GM23338 (cell line): ENCODE data around the gene OTOA. TPM values are rescaled to one million over a fixed set of nuclear protein-coding genes. Genes with fewer than 3 reads are reported as not detected.
A peak's percentile ranks its signal among the peaks of the same experiment; 100 is the strongest.

Experiments used
- ATAC-seq: fragments of 200-7000 bp; cut with Tn5 transposase; 3 replicates; pipeline ENCODE4 v1.9.1; 2020
- DNase-seq: peaks from one replicate; pipeline ENCODE4 v3.0.0-alpha.2; 2015; ENCODE audit warnings: low spot score
- H2AFZ ChIP-seq: fragments of 200-600 bp; sonication (generic); 2 replicates; pipeline ENCODE4 v1.8.0; 2016; ENCODE audit warnings: antibody characterized with exemption, mild to moderate bottlenecking, moderate library complexity
- H3F3A ChIP-seq: fragments of 200-600 bp; sonication (generic); replicated peaks from 2 replicates; pipeline ENCODE4 v1.8.0; 2017; ENCODE audit warnings: antibody characterized with exemption, mixed run types, low read depth
- H3K27ac ChIP-seq: fragments of 200-600 bp; sonication (generic); 2 replicates; pipeline ENCODE4 v1.6.1; 2016; ENCODE audit warnings: low read depth
- H3K27me3 ChIP-seq: fragments of 200-600 bp; sonication (generic); 2 replicates; pipeline ENCODE4 v1.8.0; 2016; ENCODE audit warnings: mild to moderate bottlenecking, mixed run types, moderate library complexity; ENCODE audit not compliant: insufficient read depth
- H3K36me3 ChIP-seq: fragments of 200-600 bp; sonication (generic); 2 replicates; pipeline ENCODE4 v1.8.0; 2016; ENCODE audit warnings: mild to moderate bottlenecking; ENCODE audit not compliant: insufficient read depth
- H3K4me1 ChIP-seq: fragments of 200-600 bp; sonication (generic); 2 replicates; pipeline ENCODE4 v1.8.0; 2016; ENCODE audit warnings: mild to moderate bottlenecking, moderate library complexity; ENCODE audit not compliant: insufficient read depth
- H3K4me2 ChIP-seq: fragments of 200-600 bp; sonication (generic); 2 replicates; pipeline ENCODE4 v1.7.1; 2017; ENCODE audit warnings: mixed run types
- H3K4me3 ChIP-seq: fragments of 200-600 bp; sonication (generic); 2 replicates; pipeline ENCODE4 v1.6.1; 2016; ENCODE audit warnings: mixed run types
- H3K79me2 ChIP-seq: fragments of 200-600 bp; sonication (generic); replicated peaks from 2 replicates; pipeline ENCODE4 v1.8.0; 2017; ENCODE audit warnings: mild to moderate bottlenecking; ENCODE audit not compliant: insufficient read depth
- H3K9me2 ChIP-seq: fragments of 200-600 bp; sonication (generic); 2 replicates; pipeline ENCODE4 v1.8.0; 2017; ENCODE audit not compliant: insufficient read depth
- H4K20me1 ChIP-seq: fragments of 200-600 bp; sonication (generic); replicated peaks from 2 replicates; pipeline ENCODE4 v1.8.0; 2017; ENCODE audit warnings: mild to moderate bottlenecking; ENCODE audit not compliant: insufficient read depth
- H3K27ac Mint-ChIP-seq: 2 replicates; pipeline ENCODE4 v1.8.0; 2020; ENCODE audit warnings: inconsistent platforms, mild to moderate bottlenecking, moderate library complexity, mixed read lengths
- H3K27me3 Mint-ChIP-seq: 3 replicates; pipeline ENCODE4 v1.8.0; 2022; ENCODE audit warnings: low read depth, mild to moderate bottlenecking, moderate library complexity, mixed read lengths, inconsistent platforms; ENCODE audit not compliant: insufficient read depth, poor library complexity
- H3K36me3 Mint-ChIP-seq: 3 replicates; pipeline ENCODE4 v1.8.0; 2021; ENCODE audit warnings: low read depth, mild to moderate bottlenecking, inconsistent platforms, moderate library complexity, mixed read lengths
- H3K4me1 Mint-ChIP-seq: 3 replicates; pipeline ENCODE4 v1.8.0; 2020; ENCODE audit warnings: mild to moderate bottlenecking, inconsistent platforms, mixed read lengths
- H3K4me3 Mint-ChIP-seq: 3 replicates; pipeline ENCODE4 v1.8.0; 2021; ENCODE audit warnings: moderate library complexity, mild to moderate bottlenecking, inconsistent platforms, mixed read lengths
- H3K9me3 Mint-ChIP-seq: 3 replicates; pipeline ENCODE4 v1.8.0; 2020; ENCODE audit warnings: moderate library complexity, mild to moderate bottlenecking, inconsistent platforms, mixed read lengths
- CREB1 ChIP-seq: fragments of 250-450 bp; sonication (Bioruptor Pico); IDR thresholded peaks from 2 replicates; pipeline ENCODE4 v1.5.0; 2020; ENCODE audit warnings: low read depth, mild to moderate bottlenecking, moderate library complexity
- EZH2 ChIP-seq: fragments of 200-600 bp; sonication (generic); IDR thresholded peaks from one replicate; pipeline ENCODE4 v1.8.0; 2017; ENCODE audit warnings: antibody characterized with exemption, mild to moderate bottlenecking, low read depth; ENCODE audit not compliant: unreplicated experiment
- EZH2phosphoT487 ChIP-seq: fragments of 200-600 bp; sonication (generic); IDR thresholded peaks from one replicate; pipeline ENCODE4 v1.8.1; 2018; ENCODE audit warnings: antibody characterized with exemption; ENCODE audit not compliant: unreplicated experiment
- JUNB ChIP-seq: IDR thresholded peaks from one replicate; pipeline ENCODE4 v1.6.1; 2016; ENCODE audit warnings: antibody characterized with exemption; ENCODE audit not compliant: unreplicated experiment
- NANOG ChIP-seq: IDR thresholded peaks from 2 replicates; pipeline ENCODE4 v1.6.1; 2016; ENCODE audit warnings: antibody characterized with exemption, borderline replicate concordance
- POLR2AphosphoS5 ChIP-seq: IDR thresholded peaks from 2 replicates; pipeline ENCODE4 v1.6.1; 2016; ENCODE audit warnings: antibody characterized with exemption, low read depth
- STAT1 ChIP-seq: IDR thresholded peaks from one replicate; pipeline ENCODE4 v1.6.1; 2016; ENCODE audit warnings: antibody characterized with exemption; ENCODE audit not compliant: unreplicated experiment
- ZNF114 ChIP-seq: fragments of 250-450 bp; sonication (Bioruptor Pico); IDR thresholded peaks from 2 replicates; pipeline ENCODE4 v1.5.0; 2020; ENCODE audit warnings: mild to moderate bottlenecking, moderate library complexity
- ZNF331 ChIP-seq: fragments of 250-450 bp; sonication (Bioruptor Pico); IDR thresholded peaks from 2 replicates; pipeline ENCODE4 v1.5.0; 2020; ENCODE audit warnings: low read depth, mild to moderate bottlenecking, moderate library complexity
- ZNF462 ChIP-seq: fragments of 250-450 bp; sonication (Bioruptor Pico); IDR thresholded peaks from 2 replicates; pipeline ENCODE4 v1.5.0; 2020; ENCODE audit warnings: mild to moderate bottlenecking, moderate library complexity
- polyA plus RNA-seq: library from polyadenylated mRNA; unstranded; fragments of >200 nt; fragmentation: Nextera tagmentation; extraction: Ambion mirVana; gene quantifications from 2 replicates; pipeline ENCODE4 v1.2.1, GENCODE V29; 2016
- total RNA-seq: library from RNA; depleted of rRNA; stranded (reverse); fragments of >200 nt; shearing (Covaris generic); gene quantifications from 2 replicates; pipeline ENCODE4 v1.2.3, GENCODE V29; 2014
- TF ChIP-seq, protein P1 (sequence below): IDR thresholded peaks from 2 replicates; pipeline ENCODE4 v1.6.1; 2016; ENCODE audit warnings: antibody characterized with exemption
- TF ChIP-seq, protein P2 (sequence below): IDR thresholded peaks from one replicate; pipeline ENCODE4 v1.6.1; 2018; ENCODE audit warnings: antibody characterized with exemption; ENCODE audit not compliant: unreplicated experiment
- TF ChIP-seq, protein P3 (sequence below), 2 experiments: fragments of 200-600 bp in 1 of 2; sonication (generic) in 1 of 2; conservative IDR thresholded peaks; 2 replicates each; pipeline versions ENCODE4 v1.5.1 to v1.6.1; 2016 to 2017; ENCODE audit warnings: antibody characterized with exemption in 2 of 2, low read depth in 2 of 2, mild to moderate bottlenecking in 2 of 2, moderate library complexity in 1 of 2

OTOA gene
- total and polyA plus RNA-seq, 2 experiments from 2014 or later = 0.16 to 0.17 TPM

GRCh38 chr16:21666772-21667171 is 3.0 kb downstream of the OTOA start:
- no peak overlapping the region for H3K4me3 Mint-ChIP-seq
- no peaks in the 10 kb centered on the region for H3K79me2 ChIP-seq
- peak overlapping the region; percentile 18; the same call in 1 of the 2 replicates for H3K27ac Mint-ChIP-seq
- H3K27me3 ChIP-seq = no peaks in the 10 kb centered on the region; the same call in 1 of the 2 replicates
- DNase-seq (peak; percentile 19), ATAC-seq (peak; percentile 40)
- H3K9me2 ChIP-seq = no peaks in the 10 kb centered on the region
- H3K27me3 Mint-ChIP-seq = peaks cover 7% of the 10 kb centered on the region
- no peak for TF ChIP-seq STAT1
- TF ChIP-seq, protein P1, sequence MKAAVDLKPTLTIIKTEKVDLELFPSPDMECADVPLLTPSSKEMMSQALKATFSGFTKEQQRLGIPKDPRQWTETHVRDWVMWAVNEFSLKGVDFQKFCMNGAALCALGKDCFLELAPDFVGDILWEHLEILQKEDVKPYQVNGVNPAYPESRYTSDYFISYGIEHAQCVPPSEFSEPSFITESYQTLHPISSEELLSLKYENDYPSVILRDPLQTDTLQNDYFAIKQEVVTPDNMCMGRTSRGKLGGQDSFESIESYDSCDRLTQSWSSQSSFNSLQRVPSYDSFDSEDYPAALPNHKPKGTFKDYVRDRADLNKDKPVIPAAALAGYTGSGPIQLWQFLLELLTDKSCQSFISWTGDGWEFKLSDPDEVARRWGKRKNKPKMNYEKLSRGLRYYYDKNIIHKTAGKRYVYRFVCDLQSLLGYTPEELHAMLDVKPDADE = no peak
- no peak for TF ChIP-seq EZH2phosphoT487
- no peak for TF ChIP-seq ZNF114 (CRISPR knock-in tag)
- no peak for TF ChIP-seq NANOG
- TF ChIP-seq, protein P2, sequence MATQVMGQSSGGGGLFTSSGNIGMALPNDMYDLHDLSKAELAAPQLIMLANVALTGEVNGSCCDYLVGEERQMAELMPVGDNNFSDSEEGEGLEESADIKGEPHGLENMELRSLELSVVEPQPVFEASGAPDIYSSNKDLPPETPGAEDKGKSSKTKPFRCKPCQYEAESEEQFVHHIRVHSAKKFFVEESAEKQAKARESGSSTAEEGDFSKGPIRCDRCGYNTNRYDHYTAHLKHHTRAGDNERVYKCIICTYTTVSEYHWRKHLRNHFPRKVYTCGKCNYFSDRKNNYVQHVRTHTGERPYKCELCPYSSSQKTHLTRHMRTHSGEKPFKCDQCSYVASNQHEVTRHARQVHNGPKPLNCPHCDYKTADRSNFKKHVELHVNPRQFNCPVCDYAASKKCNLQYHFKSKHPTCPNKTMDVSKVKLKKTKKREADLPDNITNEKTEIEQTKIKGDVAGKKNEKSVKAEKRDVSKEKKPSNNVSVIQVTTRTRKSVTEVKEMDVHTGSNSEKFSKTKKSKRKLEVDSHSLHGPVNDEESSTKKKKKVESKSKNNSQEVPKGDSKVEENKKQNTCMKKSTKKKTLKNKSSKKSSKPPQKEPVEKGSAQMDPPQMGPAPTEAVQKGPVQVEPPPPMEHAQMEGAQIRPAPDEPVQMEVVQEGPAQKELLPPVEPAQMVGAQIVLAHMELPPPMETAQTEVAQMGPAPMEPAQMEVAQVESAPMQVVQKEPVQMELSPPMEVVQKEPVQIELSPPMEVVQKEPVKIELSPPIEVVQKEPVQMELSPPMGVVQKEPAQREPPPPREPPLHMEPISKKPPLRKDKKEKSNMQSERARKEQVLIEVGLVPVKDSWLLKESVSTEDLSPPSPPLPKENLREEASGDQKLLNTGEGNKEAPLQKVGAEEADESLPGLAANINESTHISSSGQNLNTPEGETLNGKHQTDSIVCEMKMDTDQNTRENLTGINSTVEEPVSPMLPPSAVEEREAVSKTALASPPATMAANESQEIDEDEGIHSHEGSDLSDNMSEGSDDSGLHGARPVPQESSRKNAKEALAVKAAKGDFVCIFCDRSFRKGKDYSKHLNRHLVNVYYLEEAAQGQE = no peak
- TF ChIP-seq POLR2AphosphoS5 = no peak
- no peak for TF ChIP-seq JUNB
- TF ChIP-seq, protein P3, sequence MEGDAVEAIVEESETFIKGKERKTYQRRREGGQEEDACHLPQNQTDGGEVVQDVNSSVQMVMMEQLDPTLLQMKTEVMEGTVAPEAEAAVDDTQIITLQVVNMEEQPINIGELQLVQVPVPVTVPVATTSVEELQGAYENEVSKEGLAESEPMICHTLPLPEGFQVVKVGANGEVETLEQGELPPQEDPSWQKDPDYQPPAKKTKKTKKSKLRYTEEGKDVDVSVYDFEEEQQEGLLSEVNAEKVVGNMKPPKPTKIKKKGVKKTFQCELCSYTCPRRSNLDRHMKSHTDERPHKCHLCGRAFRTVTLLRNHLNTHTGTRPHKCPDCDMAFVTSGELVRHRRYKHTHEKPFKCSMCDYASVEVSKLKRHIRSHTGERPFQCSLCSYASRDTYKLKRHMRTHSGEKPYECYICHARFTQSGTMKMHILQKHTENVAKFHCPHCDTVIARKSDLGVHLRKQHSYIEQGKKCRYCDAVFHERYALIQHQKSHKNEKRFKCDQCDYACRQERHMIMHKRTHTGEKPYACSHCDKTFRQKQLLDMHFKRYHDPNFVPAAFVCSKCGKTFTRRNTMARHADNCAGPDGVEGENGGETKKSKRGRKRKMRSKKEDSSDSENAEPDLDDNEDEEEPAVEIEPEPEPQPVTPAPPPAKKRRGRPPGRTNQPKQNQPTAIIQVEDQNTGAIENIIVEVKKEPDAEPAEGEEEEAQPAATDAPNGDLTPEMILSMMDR (conservative IDR thresholded peaks at IDR 0.05; ENCODE audit: low read depth in 2 of 2) = no peak
- TF ChIP-seq EZH2 = no peak
- no peak for TF ChIP-seq ZNF462 (CRISPR knock-in tag)
- TF ChIP-seq CREB1 (CRISPR knock-in tag) = no peak
- TF ChIP-seq ZNF331 (CRISPR knock-in tag) = no peak
- no peaks in the 10 kb centered on the region for H3K36me3 ChIP-seq
- H3K4me1 Mint-ChIP-seq = peaks cover 9% of the 10 kb centered on the region
- H2AFZ ChIP-seq = peak overlapping the region; percentile 99
- no peak overlapping the region for H3K4me3 ChIP-seq
- H3K4me2 ChIP-seq = peak overlapping the region; percentile 61
- no peaks in the 10 kb centered on the region for H3K36me3 Mint-ChIP-seq
- H3K4me1 ChIP-seq = peaks cover 17% of the 10 kb centered on the region
- H3K9me3 Mint-ChIP-seq = no peaks in the 10 kb centered on the region
- H3K27ac ChIP-seq = 0 out of 2 replicates have a peak overlapping the region, but pooled peaks have one; percentile 15
- H4K20me1 ChIP-seq = no peaks in the 10 kb centered on the region
- H3F3A ChIP-seq = no peaks in the 10 kb centered on the region
